Esophagus muscularis mucosa (tissue), 3 donors: ENCODE measurements around the gene TRIP13.

Source experiments
- CTCF ChIP-seq, 3 experiments: fragments of 200-600 bp in 2 of 3; fragments of 450-650 bp in 1 of 3; sonication (generic) in 2 of 3; IDR thresholded peaks; one replicate each; pipeline ENCODE4 v1.5.1; 2017 to 2019; ENCODE audit warnings: antibody characterized with exemption in 3 of 3, mild to moderate bottlenecking in 2 of 3, moderate library complexity in 1 of 3
- POLR2A ChIP-seq: fragments of 450-650 bp; IDR thresholded peaks from one replicate; pipeline ENCODE4 v1.6.1; 2017; ENCODE audit warnings: antibody characterized with exemption, moderate library complexity, mild to moderate bottlenecking, low read depth
- POLR2AphosphoS5 ChIP-seq, 2 donors: sonication (generic); formaldehyde crosslinking; IDR thresholded peaks; one replicate each; pipeline ENCODE4 v1.6.1; 2017; ENCODE audit warnings: antibody characterized with exemption in 2 of 2

GRCh38 chr5:865168-865521 lies 27.5 kb upstream of the TRIP13 start:
- no peak for TF ChIP-seq POLR2A
- TF ChIP-seq CTCF (IDR thresholded peaks at IDR 0.05), result no peak
- no peak for TF ChIP-seq POLR2AphosphoS5 (IDR thresholded peaks at IDR 0.05)
